IPS-11a (cell line): ENCODE results near the gene PRR5.

ENCODE experiments used
- H3K4me3 ChIP-seq: one replicate; pipeline ENCODE4 v1.5.1; 2013; ENCODE audit warnings: low read depth, low read length, control low read depth

The PRR5 gene

GRCh38 chr22:44711690-44712555 is 9.9 kb downstream of the PRR5 start:
- no peak overlapping the region for H3K4me3 ChIP-seq

- no peak overlapping the region for H3K4me3 ChIP-seq
Observed at GRCh38 chr22:44712962-44713361, 11.0 kb downstream of the PRR5 start.

GRCh38 chr22:44714703-44715350 is 12.8 kb downstream of the PRR5 start:
- no peak overlapping the region for H3K4me3 ChIP-seq

- H3K4me3 ChIP-seq = no peak overlapping the region
Observed at GRCh38 chr22:44718418-44718817, 16.4 kb downstream of the PRR5 start.

GRCh38 chr22:44719586-44720368 is 17.8 kb downstream of the PRR5 start:
- no peak overlapping the region for H3K4me3 ChIP-seq

- no peak overlapping the region for H3K4me3 ChIP-seq
Observed at GRCh38 chr22:44721213-44721612, 19.2 kb downstream of the PRR5 start.

GRCh38 chr22:44722611-44723010 is 20.6 kb downstream of the PRR5 start:
- H3K4me3 ChIP-seq = no peak overlapping the region

GRCh38 chr22:44723801-44724200 is 21.8 kb downstream of the PRR5 start:
- no peak overlapping the region for H3K4me3 ChIP-seq

GRCh38 chr22:44724416-44724815 is 22.4 kb downstream of the PRR5 start:
- H3K4me3 ChIP-seq = no peak overlapping the region

GRCh38 chr22:44724859-44725258 is 22.9 kb downstream of the PRR5 start:
- H3K4me3 ChIP-seq = no peak overlapping the region

- no peak overlapping the region for H3K4me3 ChIP-seq
Observed at GRCh38 chr22:44726439-44726838, 24.4 kb downstream of the PRR5 start.

GRCh38 chr22:44727148-44727547 is 25.1 kb downstream of the PRR5 start:
- no peak overlapping the region for H3K4me3 ChIP-seq

GRCh38 chr22:44727709-44728108 is 25.7 kb downstream of the PRR5 start:
- H3K4me3 ChIP-seq = no peak overlapping the region

- no peak overlapping the region for H3K4me3 ChIP-seq
Observed at GRCh38 chr22:44728761-44729324, 26.8 kb downstream of the PRR5 start.

- no peak overlapping the region for H3K4me3 ChIP-seq
Observed at GRCh38 chr22:44729391-44730021, 27.5 kb downstream of the PRR5 start.

- no peak overlapping the region for H3K4me3 ChIP-seq
Observed at GRCh38 chr22:44730022-44730393, 28.0 kb downstream of the PRR5 start.

- no peak overlapping the region for H3K4me3 ChIP-seq
Observed at GRCh38 chr22:44730490-44731356, 28.7 kb downstream of the PRR5 start.

- H3K4me3 ChIP-seq = no peak overlapping the region
Observed at GRCh38 chr22:44731357-44731970, 29.5 kb downstream of the PRR5 start.

GRCh38 chr22:44732017-44732561 is 30.1 kb downstream of the PRR5 start:
- H3K4me3 ChIP-seq = no peak overlapping the region
